PC-9 (cell line): ENCODE data around the gene FN3K. TPM values are rescaled to one million over a fixed set of nuclear protein-coding genes. Genes with fewer than 3 reads are reported as not detected.

ENCODE experiments used
- BruUV-seq: library from RNA; stranded (reverse); fragments of 400-500 nt; replicated peaks from 2 replicates; lab custom pipeline; 2021; lab: Mats Ljungman, UMichigan
- CTCF ChIA-PET: fragments of 300-600 bp; sonication (Branson Sonifier 250); formaldehyde crosslinking; loops from one replicate; lab custom pipeline; 2022; ENCODE audit warnings: antibody characterized with exemption; lab: Charles Lee
- POLR2A ChIA-PET: fragments of 300-600 bp; sonication (Branson Sonifier 250); formaldehyde crosslinking; loops from one replicate; lab custom pipeline; 2022; ENCODE audit warnings: antibody characterized with exemption; ENCODE audit not compliant: unreplicated experiment; lab: Charles Lee
- DNase-seq, 2 experiments: peaks; one replicate each; pipeline versions ENCODE4 v3.0.0 to v3.0.0-alpha.2; 2015 to 2022; ENCODE audit warnings: mixed read lengths in 1 of 2
- H2AFZ ChIP-seq: fragments of 200-600 bp; sonication (generic); 2 replicates; pipeline ENCODE4 v1.8.1; 2017; ENCODE audit warnings: antibody characterized with exemption
- H3F3A ChIP-seq: fragments of 200-600 bp; sonication (generic); 2 replicates; pipeline ENCODE4 v1.8.1; 2017; ENCODE audit warnings: antibody characterized with exemption, mild to moderate bottlenecking, low read depth; ENCODE audit not compliant: insufficient read depth
- H3K27ac ChIP-seq: fragments of 200-600 bp; sonication (generic); 2 replicates; pipeline ENCODE4 v1.6.1; 2016; ENCODE audit warnings: mixed run types
- H3K27me3 ChIP-seq: fragments of 200-600 bp; sonication (generic); 2 replicates; pipeline ENCODE4 v1.6.1; 2016; ENCODE audit warnings: low read depth, mixed run types; ENCODE audit not compliant: insufficient read depth
- H3K36me3 ChIP-seq: fragments of 200-600 bp; sonication (generic); 2 replicates; pipeline ENCODE4 v1.6.1; 2016; ENCODE audit warnings: low read depth, mixed run types
- H3K4me1 ChIP-seq: fragments of 200-600 bp; sonication (generic); replicated peaks from 2 replicates; pipeline ENCODE4 v1.6.1; 2016; ENCODE audit warnings: mixed run types; ENCODE audit not compliant: insufficient read depth
- H3K4me2 ChIP-seq: fragments of 200-600 bp; sonication (generic); 2 replicates; pipeline ENCODE4 v1.6.1; 2017; ENCODE audit warnings: mixed run types
- H3K4me3 ChIP-seq: fragments of 200-600 bp; sonication (generic); 2 replicates; pipeline ENCODE4 v1.6.1; 2016; ENCODE audit warnings: mixed run types
- H3K79me2 ChIP-seq: fragments of 200-600 bp; sonication (generic); 2 replicates; pipeline ENCODE4 v1.6.1; 2017; ENCODE audit warnings: low read depth, mixed run types
- H3K9me2 ChIP-seq: fragments of 200-600 bp; sonication (generic); 2 replicates; pipeline ENCODE4 v1.8.1; 2017; ENCODE audit warnings: mild to moderate bottlenecking; ENCODE audit not compliant: insufficient read depth
- H3K9me3 ChIP-seq: fragments of 200-600 bp; sonication (generic); 2 replicates; pipeline ENCODE4 v1.8.1; 2016; ENCODE audit warnings: low read depth; ENCODE audit not compliant: insufficient read depth
- H4K20me1 ChIP-seq: fragments of 200-600 bp; sonication (generic); 2 replicates; pipeline ENCODE4 v1.8.1; 2017; ENCODE audit not compliant: insufficient read depth
- EZH2 ChIP-seq: fragments of 200-600 bp; sonication (generic); IDR thresholded peaks from 2 replicates; pipeline ENCODE4 v1.8.0; 2017; ENCODE audit warnings: antibody characterized with exemption, low read depth
- intact Hi-C: fragments of 100-400 bp; cut with micrococcal nuclease; formaldehyde crosslinking; loops from one replicate; pipeline ENCODE4 v1.10.0; 2022; ENCODE audit not compliant: unreplicated experiment
- total RNA-seq: library from RNA; stranded (reverse); gene quantifications from 2 replicates; pipeline ENCODE4 v1.2.3, GENCODE V29; 2021
- TF ChIP-seq, protein P1 (sequence below): fragments of 200-600 bp; sonication (generic); conservative IDR thresholded peaks from 2 replicates; pipeline ENCODE4 v1.6.1; 2017; ENCODE audit warnings: mixed run types, antibody characterized with exemption, mild to moderate bottlenecking, moderate library complexity

FN3K gene
- total RNA-seq, 1 experiment from 2014 or later, result 14.0 TPM

DNA sequence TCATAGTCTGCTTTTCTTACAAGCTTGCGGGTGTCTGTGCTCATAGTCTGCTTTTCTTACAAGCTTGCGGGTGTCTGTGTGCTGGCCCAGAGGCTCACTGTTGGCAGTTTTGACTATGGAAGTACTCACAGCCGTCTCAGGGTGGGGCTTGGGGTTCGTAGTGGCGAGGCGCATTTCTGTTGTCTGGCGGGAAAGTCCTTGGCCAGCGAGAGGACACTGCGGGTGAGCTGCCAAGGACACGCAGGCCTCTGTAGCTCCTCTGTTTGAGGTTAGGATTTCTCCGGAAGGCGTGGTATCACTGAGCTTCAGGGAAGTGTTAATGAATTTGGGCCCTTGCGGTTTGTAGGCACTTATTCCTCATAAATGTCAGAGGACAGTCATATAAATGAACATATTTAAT is 30.0 kb downstream of the FN3K start:
- POLR2A ChIA-PET, result no interaction called here
- BruUV-seq, result no TSS peak

GRCh38 chr17:82767041-82767754 is 31.8 kb downstream of the FN3K start:
- no peak overlapping the region for H3K27ac ChIP-seq
- BruUV-seq, result no TSS peak
- no peaks in the 10 kb centered on the region for H3K4me1 ChIP-seq
- H4K20me1 ChIP-seq, result no peaks in the 10 kb centered on the region
- intact Hi-C loops, result loop anchor here (2.0 to 5.0 kb wide), 2 partner anchors 98 to 415 kb away; no protein-coding TSS in a partner anchor
- ChIA-PET POLR2A (no interaction called here), CTCF (no interaction called here)
- no peak overlapping the region for H3K4me2 ChIP-seq
- H3K9me2 ChIP-seq, result no peaks in the 10 kb centered on the region
- H3F3A ChIP-seq, result peaks cover 3% of the 10 kb centered on the region; the same call in 1 of the 2 replicates
- TF ChIP-seq, protein P1, sequence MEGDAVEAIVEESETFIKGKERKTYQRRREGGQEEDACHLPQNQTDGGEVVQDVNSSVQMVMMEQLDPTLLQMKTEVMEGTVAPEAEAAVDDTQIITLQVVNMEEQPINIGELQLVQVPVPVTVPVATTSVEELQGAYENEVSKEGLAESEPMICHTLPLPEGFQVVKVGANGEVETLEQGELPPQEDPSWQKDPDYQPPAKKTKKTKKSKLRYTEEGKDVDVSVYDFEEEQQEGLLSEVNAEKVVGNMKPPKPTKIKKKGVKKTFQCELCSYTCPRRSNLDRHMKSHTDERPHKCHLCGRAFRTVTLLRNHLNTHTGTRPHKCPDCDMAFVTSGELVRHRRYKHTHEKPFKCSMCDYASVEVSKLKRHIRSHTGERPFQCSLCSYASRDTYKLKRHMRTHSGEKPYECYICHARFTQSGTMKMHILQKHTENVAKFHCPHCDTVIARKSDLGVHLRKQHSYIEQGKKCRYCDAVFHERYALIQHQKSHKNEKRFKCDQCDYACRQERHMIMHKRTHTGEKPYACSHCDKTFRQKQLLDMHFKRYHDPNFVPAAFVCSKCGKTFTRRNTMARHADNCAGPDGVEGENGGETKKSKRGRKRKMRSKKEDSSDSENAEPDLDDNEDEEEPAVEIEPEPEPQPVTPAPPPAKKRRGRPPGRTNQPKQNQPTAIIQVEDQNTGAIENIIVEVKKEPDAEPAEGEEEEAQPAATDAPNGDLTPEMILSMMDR, result peak; percentile 72
- TF ChIP-seq EZH2, result no peak
- H3K79me2 ChIP-seq, result no peaks in the 10 kb centered on the region
- no peaks in the 10 kb centered on the region for H3K9me3 ChIP-seq
- no peak overlapping the region for H2AFZ ChIP-seq
- no peaks in the 10 kb centered on the region for H3K27me3 ChIP-seq
- no peak overlapping the region for H3K4me3 ChIP-seq
- no peaks in the 10 kb centered on the region for H3K36me3 ChIP-seq
- peak in 1 of 2 experiments; percentile 44 for DNase-seq

More for the DNA sequence above, 30.0 kb downstream of the FN3K start:
- Histone ChIP-seq H2AFZ (no peak overlapping the region), H3K79me2 (no peaks in the 10 kb centered on the region), H3K4me3 (no peak overlapping the region), H3K36me3 (no peaks in the 10 kb centered on the region), H3K4me2 (no peak overlapping the region), H3K27ac (no peak overlapping the region), H3K9me2 (no peaks in the 10 kb centered on the region), H3K4me1 (no peaks in the 10 kb centered on the region), H3F3A (peaks cover 3% of the 10 kb centered on the region; the same call in 1 of the 2 replicates), H4K20me1 (no peaks in the 10 kb centered on the region), H3K27me3 (no peaks in the 10 kb centered on the region), H3K9me3 (no peaks in the 10 kb centered on the region)
- TF ChIP-seq, protein P1, result no peak
- no peak for TF ChIP-seq EZH2
- intact Hi-C loops, result loop anchor here (5.0 kb wide), 1 partner anchor 413 kb away; no protein-coding TSS in a partner anchor
- no peak for DNase-seq
- CTCF ChIA-PET, result no interaction called here

GRCh38 chr17:82769041-82769440 is 33.6 kb downstream of the FN3K start:
- Histone ChIP-seq H3K36me3 (no peaks in the 10 kb centered on the region), H3K79me2 (no peaks in the 10 kb centered on the region), H3K9me2 (no peaks in the 10 kb centered on the region), H2AFZ (no peak overlapping the region), H3K9me3 (no peaks in the 10 kb centered on the region), H3K4me1 (no peaks in the 10 kb centered on the region), H3K27ac (no peak overlapping the region), H4K20me1 (no peaks in the 10 kb centered on the region), H3K27me3 (no peaks in the 10 kb centered on the region), H3K4me2 (no peak overlapping the region), H3K4me3 (no peak overlapping the region), H3F3A (peaks cover 3% of the 10 kb centered on the region; the same call in 1 of the 2 replicates)
- intact Hi-C loops, result loop anchor here (5.0 kb wide), 1 partner anchor 417 kb away; no protein-coding TSS in a partner anchor
- ChIA-PET POLR2A (no interaction called here), CTCF (interaction anchor here (1.2 kb wide), 1 partner anchor 100 kb away, joined by 3 read pairs; no protein-coding TSS in a partner anchor)
- BruUV-seq, result no TSS peak
- no peak for TF ChIP-seq EZH2
- TF ChIP-seq, protein P1, result no peak
- no peak for DNase-seq
